ENCODE data around the gene LCE3E. TPM values are rescaled to one million over a fixed set of nuclear protein-coding genes. Genes with fewer than 3 reads are reported as not detected.

Gene LCE3E, protein sequence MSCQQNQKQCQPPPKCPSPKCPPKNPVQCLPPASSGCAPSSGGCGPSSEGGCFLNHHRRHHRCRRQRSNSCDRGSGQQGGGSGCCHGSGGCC
- total RNA-seq, result not detected
- not detected for polyA plus RNA-seq (2013, experiment 1 of 2)
- polyA plus RNA-seq (2013, experiment 2 of 2), result not detected
- total RNA-seq, result 0 reads per million in 172 experiments

- POLR2A ChIA-PET, result no interaction called here
- no peak within 1 kb of the TSS for H3K27ac Mint-ChIP-seq
- no peaks in the 10 kb centered on the region for H3K36me3 Mint-ChIP-seq (ENCODE audit: low read depth)
- Histone ChIP-seq H3K9me3 (ENCODE audit: control insufficient read depth in 1 of 2, insufficient read depth in 1 of 2, low read length in 2 of 2) (peaks cover 0 to 15% of the 10 kb centered on the region in 2 experiments), H3K27ac (ENCODE audit: low read depth in 1 of 2, low read length in 2 of 2) (no peak within 1 kb of the TSS), H3K27me3 (ENCODE audit: control insufficient read depth in 1 of 2, insufficient read depth in 2 of 2, low read length in 2 of 2) (peaks cover 1 to 6% of the 10 kb centered on the region in 2 experiments), H3K4me3 (ENCODE audit: low read length) (no peak within 1 kb of the TSS), H3K36me3 (ENCODE audit: insufficient read depth, low read length) (no peaks in the 10 kb centered on the region), H3K4me1 (ENCODE audit: insufficient read depth, low read length) (no peaks in the 10 kb centered on the region)
- TF ChIP-seq CTCF (IDR thresholded peaks at IDR 0.05), result no peak
- no peak within 1 kb of the TSS for H3K4me3 Mint-ChIP-seq
- intact Hi-C loops (cut with DNase I, micrococcal nuclease), result no loop called here
- CTCF ChIA-PET, result no interaction called here
- ATAC-seq (ENCODE audit: poor library complexity) (no peak), DNase-seq (no peak)
- no peaks in the 10 kb centered on the region for H3K9me3 Mint-ChIP-seq
- peaks cover 19% of the 10 kb centered on the region for H3K27me3 Mint-ChIP-seq
- H3K4me1 Mint-ChIP-seq (ENCODE audit: low read depth), result no peaks in the 10 kb centered on the region
Observed at GRCh38 chr1:152566681-152567080, at the start of gene LCE3E. Gene LCE3E (minus strand): TSS chr1:152566780. CDS start chr1:152566208, 572 bp downstream.

GRCh38 chr1:152613511-152613910 is 46.9 kb upstream of the LCE3E start, which contains the start of gene LCE3B:
Gene LCE3B (plus strand): TSS chr1:152613811. CDS start chr1:152613811, 0 bp downstream.
- Mint-ChIP-seq H3K27ac (no peak within 1 kb of the TSS), H3K4me1 (ENCODE audit: low read depth) (no peaks in the 10 kb centered on the region), H3K36me3 (ENCODE audit: low read depth) (no peaks in the 10 kb centered on the region), H3K9me3 (peaks cover 6% of the 10 kb centered on the region), H3K27me3 (no peaks in the 10 kb centered on the region), H3K4me3 (no peak within 1 kb of the TSS)
- POLR2A ChIA-PET, result no interaction called here
- H3K27ac ChIP-seq (ENCODE audit: low read depth in 1 of 2, low read length in 2 of 2), result no peak within 1 kb of the TSS
- ATAC-seq (ENCODE audit: poor library complexity) (no peak), DNase-seq (no peak)
- CTCF ChIA-PET, result no interaction called here
- no peak within 1 kb of the TSS for H3K4me3 ChIP-seq (ENCODE audit: low read length)
- no peaks in the 10 kb centered on the region for H3K4me1 ChIP-seq (ENCODE audit: insufficient read depth, low read length)
- no peak for TF ChIP-seq CTCF (IDR thresholded peaks at IDR 0.05)
- intact Hi-C loops (cut with DNase I, micrococcal nuclease), result no loop called here
- no peaks in the 10 kb centered on the region for H3K36me3 ChIP-seq (ENCODE audit: insufficient read depth, low read length)
- H3K27me3 ChIP-seq (ENCODE audit: control insufficient read depth in 1 of 2, insufficient read depth in 2 of 2, low read length in 2 of 2), result peaks cover 0 to 14% of the 10 kb centered on the region in 2 experiments
- no peaks in the 10 kb centered on the region for H3K9me3 ChIP-seq (ENCODE audit: control insufficient read depth in 1 of 2, insufficient read depth in 1 of 2, low read length in 2 of 2)

DNA sequence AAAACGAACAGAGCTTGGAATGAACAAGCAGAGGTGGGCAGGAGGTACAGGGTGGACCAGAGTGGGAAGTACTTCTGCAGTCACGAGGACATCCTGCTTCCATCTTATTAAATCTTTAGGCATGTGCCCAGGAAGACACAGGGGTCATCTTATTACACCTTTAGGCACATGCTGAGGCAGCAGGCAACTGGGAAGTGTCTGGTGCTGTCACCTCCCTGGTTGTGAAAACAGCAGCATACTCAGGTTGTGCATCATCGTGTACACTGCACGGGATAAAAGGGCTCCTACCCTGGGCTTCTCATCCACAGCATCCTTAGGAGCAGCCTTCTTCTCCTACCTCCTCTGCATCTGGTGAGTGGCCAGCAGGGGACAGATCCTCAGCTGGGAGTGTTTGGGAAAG is 33.4 kb upstream of the LCE3E start, which contains the start of gene LCE3C:
TSS of gene LCE3C (plus strand) at position 301 of the 400 bp plus-strand sequence. CDS start 498 bp downstream, outside the sequence.
- Mint-ChIP-seq H3K27me3 (no peaks in the 10 kb centered on the region), H3K27ac (no peak within 1 kb of the TSS)

More for the DNA sequence above, 33.4 kb upstream of the LCE3E start, which contains the start of gene LCE3C:
- Histone ChIP-seq H3K27me3 (ENCODE audit: control insufficient read depth in 1 of 2, insufficient read depth in 2 of 2, low read length in 2 of 2) (peaks cover 0 to 7% of the 10 kb centered on the region in 2 experiments), H3K4me1 (ENCODE audit: insufficient read depth, low read length) (no peaks in the 10 kb centered on the region), H3K27ac (ENCODE audit: low read depth in 1 of 2, low read length in 2 of 2) (no peak within 1 kb of the TSS), H3K4me3 (ENCODE audit: low read length) (no peak within 1 kb of the TSS), H3K9me3 (ENCODE audit: control insufficient read depth in 1 of 2, insufficient read depth in 1 of 2, low read length in 2 of 2) (no peaks in the 10 kb centered on the region), H3K36me3 (ENCODE audit: insufficient read depth, low read length) (no peaks in the 10 kb centered on the region)
- ATAC-seq (ENCODE audit: poor library complexity), result no peak
- Mint-ChIP-seq H3K36me3 (ENCODE audit: low read depth) (no peaks in the 10 kb centered on the region), H3K4me1 (ENCODE audit: low read depth) (no peaks in the 10 kb centered on the region), H3K9me3 (no peaks in the 10 kb centered on the region), H3K4me3 (no peak within 1 kb of the TSS)
- DNase-seq, result no peak
- intact Hi-C loops (cut with DNase I, micrococcal nuclease), result no loop called here
- POLR2A ChIA-PET, result no interaction called here
- TF ChIP-seq CTCF (IDR thresholded peaks at IDR 0.05), result no peak
- CTCF ChIA-PET, result no interaction called here
